GM19023 (cell line): ENCODE data around the gene CCL28.
"Not testable (repeated sequence)": the region's sequence is repeated elsewhere in the genome, so short reads cannot be mapped to it uniquely, and the experiment has no call there.

Experiments used
- ATAC-seq: cut with Tn5 transposase; IDR thresholded peaks from one replicate; pipeline ENCODE4 v1.9.1; 2021; ENCODE audit warnings: mild to moderate bottlenecking, moderate library complexity; ENCODE audit not compliant: unreplicated experiment

Gene CCL28

GRCh38 chr5:43412156-43412555 is at the start of gene CCL28:
TSS of gene CCL28 (minus strand) at chr5:43412391. CDS start at chr5:43412316, 75 bp downstream.
- no peak for ATAC-seq

GRCh38 chr5:43461066-43461465 is 48.9 kb upstream of the CCL28 start:
- no peak for ATAC-seq

- ATAC-seq: no peak
Observed at GRCh38 chr5:43456556-43456955, 44.4 kb upstream of the CCL28 start.

GRCh38 chr5:43441575-43441974 is 29.4 kb upstream of the CCL28 start:
- ATAC-seq: not testable (repeated sequence)

GRCh38 chr5:43437062-43437660 is 25.0 kb upstream of the CCL28 start:
- no peak for ATAC-seq

- no peak for ATAC-seq
Observed at GRCh38 chr5:43433382-43433781, 21.2 kb upstream of the CCL28 start.

GRCh38 chr5:43432486-43433375 is 20.5 kb upstream of the CCL28 start:
- ATAC-seq: no peak

- no peak for ATAC-seq
Observed at GRCh38 chr5:43429706-43430105, 17.5 kb upstream of the CCL28 start.

GRCh38 chr5:43429016-43429415 is 16.8 kb upstream of the CCL28 start:
- no peak for ATAC-seq

GRCh38 chr5:43427306-43427705 is 15.1 kb upstream of the CCL28 start:
- ATAC-seq: no peak

- ATAC-seq: no peak
Observed at GRCh38 chr5:43425983-43426382, 13.8 kb upstream of the CCL28 start.

GRCh38 chr5:43423086-43423485 is 10.9 kb upstream of the CCL28 start:
- ATAC-seq: not testable (repeated sequence)

GRCh38 chr5:43422143-43422542 is 10.0 kb upstream of the CCL28 start:
- no peak for ATAC-seq

GRCh38 chr5:43421450-43422133 is 9.4 kb upstream of the CCL28 start:
- no peak for ATAC-seq

GRCh38 chr5:43420241-43420640 is 8.1 kb upstream of the CCL28 start:
- ATAC-seq: no peak

- no peak for ATAC-seq
Observed at GRCh38 chr5:43418561-43418960, 6.4 kb upstream of the CCL28 start.

GRCh38 chr5:43416803-43417394 is 4.7 kb upstream of the CCL28 start:
- ATAC-seq: no peak

- no peak for ATAC-seq
Observed at GRCh38 chr5:43415935-43416802, 4.0 kb upstream of the CCL28 start.

GRCh38 chr5:43413966-43414365 is 1.8 kb upstream of the CCL28 start:
- ATAC-seq: no peak

- ATAC-seq: no peak
Observed at GRCh38 chr5:43412644-43413043, 453 bp upstream of the CCL28 start.
